ENCODE measurements around the gene PLA2R1.

DNA sequence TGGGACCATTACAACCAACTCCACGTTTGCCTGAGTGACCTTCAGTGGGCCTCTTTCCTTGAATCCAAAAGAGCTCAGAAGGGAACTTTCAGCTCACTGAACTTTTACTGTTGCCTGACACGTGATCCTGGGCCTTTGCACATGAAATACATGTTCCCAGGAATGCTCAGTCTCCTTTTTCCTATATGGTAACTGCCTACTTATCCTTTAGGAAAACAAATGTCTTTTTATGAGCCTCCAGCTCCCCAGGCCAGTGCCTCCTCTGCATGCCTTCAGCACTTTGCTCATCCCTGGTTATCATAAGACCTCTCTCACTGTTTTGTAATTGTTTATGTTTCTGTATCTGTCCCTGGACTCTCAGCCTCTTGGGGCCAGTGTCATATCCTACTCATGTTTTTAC lies 5.1 kb downstream of the PLA2R1 start:
- no peak for TF ChIP-seq POLR2A (IDR thresholded peaks at IDR 0.05)
- TF ChIP-seq CTCF (IDR thresholded peaks at IDR 0.05): no peak

Measured in thyroid gland (tissue), 4 donors.